CD8-positive, alpha-beta memory T cell (primary cell): Measurements from ENCODE around the gene C9orf153. TPM values are rescaled to one million over a fixed set of nuclear protein-coding genes. Genes with fewer than 3 reads are reported as not detected.

Experiments
- CTCF ChIA-PET: fragments of 350-600 bp; sonication (Branson Sonifier 250); formaldehyde crosslinking; loops from one replicate; lab custom pipeline; 2021; ENCODE audit warnings: antibody characterized with exemption; lab: Charles Lee
- POLR2A ChIA-PET: fragments of 350-600 bp; sonication (Branson Sonifier 250); formaldehyde crosslinking; loops from one replicate; lab custom pipeline; 2021; ENCODE audit warnings: antibody characterized with exemption; lab: Charles Lee
- DNase-seq, 5 donors: peaks; one replicate each; pipeline versions ENCODE4 v3.0.0 to v3.0.0-alpha.2; 2020 to 2022; ENCODE audit warnings: mixed read lengths in 1 of 5
- H3K27ac ChIP-seq: one replicate; pipeline ENCODE4 v1.7.0; 2013; ENCODE audit warnings: low read depth, mild to moderate bottlenecking, low read length, moderate library complexity
- H3K27me3 ChIP-seq: 2 replicates; pipeline ENCODE4 v1.7.0; 2013; ENCODE audit warnings: low read length, mild to moderate bottlenecking; ENCODE audit not compliant: insufficient read depth, poor library complexity, severe bottlenecking
- H3K36me3 ChIP-seq: 2 replicates; pipeline ENCODE4 v1.7.0; 2013; ENCODE audit warnings: mild to moderate bottlenecking, low read length, moderate library complexity; ENCODE audit not compliant: insufficient read depth
- H3K4me1 ChIP-seq: 2 replicates; pipeline ENCODE4 v1.7.0; 2013; ENCODE audit warnings: mild to moderate bottlenecking, low read length, moderate library complexity; ENCODE audit not compliant: insufficient read depth
- H3K4me3 ChIP-seq: 2 replicates; pipeline ENCODE4 v1.7.0; 2013; ENCODE audit warnings: mild to moderate bottlenecking, low read length
- H3K9me3 ChIP-seq: 2 replicates; pipeline ENCODE4 v1.7.0; 2013; ENCODE audit warnings: mild to moderate bottlenecking, low read length
- H3K27ac Mint-ChIP-seq, 8 donors: one replicate each; pipeline ENCODE4 v1.8.0; 2020 to 2021; ENCODE audit warnings: mixed read lengths in 8 of 8, mild to moderate bottlenecking in 6 of 8, inconsistent platforms in 3 of 8, moderate library complexity in 3 of 8
- H3K27me3 Mint-ChIP-seq, 2 donors: one replicate each; pipeline ENCODE4 v1.8.0; 2020 to 2021; ENCODE audit warnings: mixed read lengths in 2 of 2, mild to moderate bottlenecking in 1 of 2, moderate library complexity in 1 of 2
- H3K36me3 Mint-ChIP-seq, 3 donors: one replicate each; pipeline ENCODE4 v1.8.0; 2020 to 2021; ENCODE audit warnings: mixed read lengths in 3 of 3, inconsistent platforms in 1 of 3, mild to moderate bottlenecking in 1 of 3
- H3K4me1 Mint-ChIP-seq, 3 donors: one replicate each; pipeline ENCODE4 v1.8.0; 2020 to 2021; ENCODE audit warnings: mixed read lengths in 3 of 3, inconsistent platforms in 1 of 3, mild to moderate bottlenecking in 1 of 3
- H3K4me3 Mint-ChIP-seq, 7 donors: one replicate each; pipeline ENCODE4 v1.8.0; 2020 to 2021; ENCODE audit warnings: mixed read lengths in 7 of 7, mild to moderate bottlenecking in 6 of 7, moderate library complexity in 4 of 7, inconsistent platforms in 2 of 7
- H3K9me3 Mint-ChIP-seq, 5 donors: one replicate each; pipeline ENCODE4 v1.8.0; 2020 to 2022; ENCODE audit warnings: mixed read lengths in 5 of 5, mild to moderate bottlenecking in 3 of 5, moderate library complexity in 2 of 5, inconsistent platforms in 1 of 5
- polyA plus RNA-seq: library from polyadenylated mRNA; unstranded; fragments of 300-500 nt; fragmentation: Illumina TruSeq; gene quantifications from one replicate; pipeline ENCODE4 v1.2.3, GENCODE V29; 2021
- total RNA-seq, 2 experiments: library from RNA; stranded (reverse); gene quantifications; one replicate each; pipeline ENCODE4 v1.2.3, GENCODE V29; 2021

Gene C9orf153
- total and polyA plus RNA-seq, 3 experiments from 2014 or later: 0.27 to 0.33 TPM; not detected in 1

DNA sequence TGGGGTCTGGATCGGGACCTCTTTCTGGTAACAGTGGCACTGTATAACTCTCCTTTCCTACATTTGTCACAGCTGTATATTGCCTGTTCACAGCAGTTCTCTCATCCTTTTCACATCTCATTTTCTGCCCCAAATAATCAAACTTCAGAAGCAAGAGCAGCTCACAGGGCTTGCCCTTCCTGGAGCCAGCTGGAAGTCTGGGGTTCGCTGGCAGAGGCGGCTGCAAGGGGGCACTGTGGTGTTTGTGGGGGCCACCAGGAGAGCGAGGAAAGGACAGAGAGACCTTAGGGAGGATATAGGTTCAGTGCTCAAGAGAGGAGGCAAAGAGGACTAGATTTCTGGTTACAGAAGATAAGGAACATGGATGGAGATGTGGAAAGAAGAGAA lies 75.3 kb downstream of the C9orf153 start:
- peaks cover 0 to 5% (median 0%) of the 10 kb centered on the region in 3 donors for H3K36me3 Mint-ChIP-seq
- ChIA-PET POLR2A (no interaction called here), CTCF (no interaction called here)
- Histone ChIP-seq H3K36me3 (no peaks in the 10 kb centered on the region), H3K4me1 (no peaks in the 10 kb centered on the region), H3K27me3 (no peaks in the 10 kb centered on the region), H3K4me3 (no peak overlapping the region), H3K27ac (no peak overlapping the region), H3K9me3 (no peaks in the 10 kb centered on the region)
- no peak overlapping the region for H3K4me3 Mint-ChIP-seq
- DNase-seq: no peak
- no peak overlapping the region for H3K27ac Mint-ChIP-seq
- H3K27me3 Mint-ChIP-seq: peaks cover 3 to 15% of the 10 kb centered on the region in 2 donors
- H3K9me3 Mint-ChIP-seq: peaks cover 0 to 12% (median 5%) of the 10 kb centered on the region in 5 donors
- H3K4me1 Mint-ChIP-seq: no peaks in the 10 kb centered on the region

- peaks cover 3 to 16% of the 10 kb centered on the region in 2 donors for H3K27me3 Mint-ChIP-seq
- Histone ChIP-seq H3K27ac (no peak overlapping the region), H3K27me3 (no peaks in the 10 kb centered on the region), H3K9me3 (no peaks in the 10 kb centered on the region), H3K4me1 (no peaks in the 10 kb centered on the region), H3K36me3 (no peaks in the 10 kb centered on the region), H3K4me3 (no peak overlapping the region)
- POLR2A ChIA-PET: no interaction called here
- no peak overlapping the region for H3K4me3 Mint-ChIP-seq
- no peak overlapping the region for H3K27ac Mint-ChIP-seq
- H3K9me3 Mint-ChIP-seq: peaks cover 0 to 12% (median 3%) of the 10 kb centered on the region in 5 donors
- H3K36me3 Mint-ChIP-seq: peaks cover 0 to 5% (median 0%) of the 10 kb centered on the region in 3 donors
- CTCF ChIA-PET: no interaction called here
- H3K4me1 Mint-ChIP-seq: no peaks in the 10 kb centered on the region
- no peak for DNase-seq
Measured at GRCh38 chr9:86183229-86184137, 76.0 kb downstream of the C9orf153 start.

GRCh38 chr9:86181379-86182315 lies 77.8 kb downstream of the C9orf153 start:
- CTCF ChIA-PET: no interaction called here
- DNase-seq: no peak

DNA sequence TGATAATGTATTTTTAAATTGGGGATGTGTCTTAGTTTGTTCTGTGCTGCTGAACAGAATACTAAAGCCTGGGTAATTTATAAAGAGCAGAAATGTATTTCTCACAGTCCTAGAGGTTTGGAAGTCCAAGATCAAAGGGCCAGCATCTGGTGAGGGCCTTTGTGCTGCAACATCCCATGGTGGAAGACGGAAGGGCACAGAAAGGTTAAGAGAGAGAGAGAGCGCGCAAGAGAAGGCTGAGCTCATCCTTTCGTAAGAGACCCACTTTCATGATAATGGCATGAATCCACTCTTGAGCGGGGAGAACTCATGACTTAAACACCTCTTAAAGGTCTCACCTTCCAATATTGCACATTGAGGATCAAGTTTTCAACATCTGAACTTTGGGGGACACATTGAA lies 81.0 kb downstream of the C9orf153 start:
- H3K36me3 Mint-ChIP-seq: no peaks in the 10 kb centered on the region
- Histone ChIP-seq H3K4me3 (no peak overlapping the region), H3K27ac (no peak overlapping the region), H3K36me3 (no peaks in the 10 kb centered on the region), H3K9me3 (no peaks in the 10 kb centered on the region), H3K27me3 (no peaks in the 10 kb centered on the region), H3K4me1 (no peaks in the 10 kb centered on the region)
- ChIA-PET CTCF (no interaction called here), POLR2A (no interaction called here)
- no peak overlapping the region for H3K4me3 Mint-ChIP-seq
- H3K27ac Mint-ChIP-seq: no peak overlapping the region
- no peaks in the 10 kb centered on the region for H3K4me1 Mint-ChIP-seq
- H3K27me3 Mint-ChIP-seq: peaks cover 3 to 24% of the 10 kb centered on the region in 2 donors
- no peak for DNase-seq
- H3K9me3 Mint-ChIP-seq: no peaks in the 10 kb centered on the region

More at GRCh38 chr9:86181379-86182315, 77.8 kb downstream of the C9orf153 start:
- POLR2A ChIA-PET: no interaction called here
- Histone ChIP-seq H3K27ac (no peak overlapping the region), H3K9me3 (no peaks in the 10 kb centered on the region), H3K36me3 (no peaks in the 10 kb centered on the region), H3K4me3 (no peak overlapping the region), H3K27me3 (no peaks in the 10 kb centered on the region), H3K4me1 (no peaks in the 10 kb centered on the region)
- H3K27ac Mint-ChIP-seq: no peak overlapping the region
- no peaks in the 10 kb centered on the region for H3K4me1 Mint-ChIP-seq
- peaks cover 0 to 2% (median 0%) of the 10 kb centered on the region in 5 donors for H3K9me3 Mint-ChIP-seq
- peaks cover 0 to 5% (median 0%) of the 10 kb centered on the region in 3 donors for H3K36me3 Mint-ChIP-seq
- peaks cover 4 to 15% of the 10 kb centered on the region in 2 donors for H3K27me3 Mint-ChIP-seq
- H3K4me3 Mint-ChIP-seq: no peak overlapping the region

- ChIA-PET CTCF (no interaction called here), POLR2A (no interaction called here)
- no peak overlapping the region for H3K27ac Mint-ChIP-seq
- H3K9me3 Mint-ChIP-seq: no peaks in the 10 kb centered on the region
- Histone ChIP-seq H3K27ac (no peak overlapping the region), H3K9me3 (no peaks in the 10 kb centered on the region), H3K27me3 (no peaks in the 10 kb centered on the region), H3K4me1 (no peaks in the 10 kb centered on the region), H3K4me3 (no peak overlapping the region), H3K36me3 (no peaks in the 10 kb centered on the region)
- peaks cover 3 to 24% of the 10 kb centered on the region in 2 donors for H3K27me3 Mint-ChIP-seq
- DNase-seq: no peak
- H3K36me3 Mint-ChIP-seq: no peaks in the 10 kb centered on the region
- no peaks in the 10 kb centered on the region for H3K4me1 Mint-ChIP-seq
- no peak overlapping the region for H3K4me3 Mint-ChIP-seq
Measured at GRCh38 chr9:86177995-86178394, 81.5 kb downstream of the C9orf153 start.

DNA sequence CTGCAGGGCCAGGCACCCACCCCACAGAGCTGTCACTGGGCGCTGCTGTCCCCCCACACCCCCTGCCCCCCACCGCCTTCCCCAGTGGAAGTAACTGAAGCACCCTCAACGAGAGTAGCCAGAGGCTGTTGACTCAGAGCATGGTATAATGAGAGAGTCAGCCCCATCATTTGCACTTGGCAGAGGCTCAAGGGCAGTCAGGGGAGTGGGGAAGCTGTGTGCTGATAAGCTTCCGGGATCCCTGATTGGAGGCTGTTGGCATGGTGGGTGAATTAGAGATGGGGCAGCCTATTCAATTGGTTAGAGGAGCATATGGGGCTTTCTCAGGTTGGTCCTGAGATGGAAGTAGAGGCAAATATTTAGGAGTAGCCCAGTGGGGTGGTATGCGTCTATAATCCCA lies 83.0 kb downstream of the C9orf153 start:
- Histone ChIP-seq H3K4me1 (no peaks in the 10 kb centered on the region), H3K27ac (no peak overlapping the region), H3K36me3 (no peaks in the 10 kb centered on the region), H3K27me3 (no peaks in the 10 kb centered on the region), H3K4me3 (no peak overlapping the region), H3K9me3 (no peaks in the 10 kb centered on the region)
- POLR2A ChIA-PET: no interaction called here
- Mint-ChIP-seq H3K9me3 (no peaks in the 10 kb centered on the region), H3K4me1 (no peaks in the 10 kb centered on the region), H3K36me3 (no peaks in the 10 kb centered on the region), H3K27me3 (peaks cover 3 to 24% of the 10 kb centered on the region in 2 donors), H3K27ac (no peak overlapping the region), H3K4me3 (no peak overlapping the region)
- no peak for DNase-seq
- CTCF ChIA-PET: no interaction called here

- ChIA-PET POLR2A (no interaction called here), CTCF (no interaction called here)
- no peaks in the 10 kb centered on the region for H3K36me3 ChIP-seq
- H3K4me1 ChIP-seq: no peaks in the 10 kb centered on the region
- no peak for DNase-seq
- H3K9me3 ChIP-seq: no peaks in the 10 kb centered on the region
- H3K4me3 ChIP-seq: no peak overlapping the region
- no peak overlapping the region for H3K4me3 Mint-ChIP-seq
- no peaks in the 10 kb centered on the region for H3K27me3 ChIP-seq
- no peaks in the 10 kb centered on the region for H3K4me1 Mint-ChIP-seq
- H3K27me3 Mint-ChIP-seq: peaks cover 3 to 24% of the 10 kb centered on the region in 2 donors
- no peak overlapping the region for H3K27ac Mint-ChIP-seq
- H3K27ac ChIP-seq: no peak overlapping the region
- no peaks in the 10 kb centered on the region for H3K9me3 Mint-ChIP-seq
- no peaks in the 10 kb centered on the region for H3K36me3 Mint-ChIP-seq
Measured at GRCh38 chr9:86175743-86176456, 83.6 kb downstream of the C9orf153 start.
